ENCODE measurements around the gene CIDEB.
"Not testable (repeated sequence)": the region's sequence is repeated elsewhere in the genome, so short reads cannot be mapped to it uniquely, and the experiment has no call there.

Gene CIDEB

GRCh38 chr14:24334431-24335291 lies 26.9 kb upstream of the CIDEB start, which contains the start of gene ADCY4:
Gene ADCY4 (minus strand): TSS chr14:24335071. CDS start chr14:24334652, 419 bp downstream.
- TF ChIP-seq POLR2A (IDR thresholded peaks at IDR 0.05; ENCODE audit: low read depth, low read length) (no peak), SPI1 (IDR thresholded peaks at IDR 0.05; ENCODE audit: low read depth, low read length) (no peak), POLR2AphosphoS5 (IDR thresholded peaks at IDR 0.05; ENCODE audit: low read depth, low read length) (no peak), TAF1 (IDR thresholded peaks at IDR 0.05; ENCODE audit: low read depth, low read length) (no peak), POU2F2 (IDR thresholded peaks at IDR 0.05; ENCODE audit: low read depth, low read length) (no peak), PAX5 (IDR thresholded peaks at IDR 0.05; ENCODE audit: insufficient read depth, low read length, severe bottlenecking) (no peak)
- FAIRE-seq (peak; percentile 41), DNase-seq (ENCODE audit: insufficient read length, low spot score) (no peak)

DNA sequence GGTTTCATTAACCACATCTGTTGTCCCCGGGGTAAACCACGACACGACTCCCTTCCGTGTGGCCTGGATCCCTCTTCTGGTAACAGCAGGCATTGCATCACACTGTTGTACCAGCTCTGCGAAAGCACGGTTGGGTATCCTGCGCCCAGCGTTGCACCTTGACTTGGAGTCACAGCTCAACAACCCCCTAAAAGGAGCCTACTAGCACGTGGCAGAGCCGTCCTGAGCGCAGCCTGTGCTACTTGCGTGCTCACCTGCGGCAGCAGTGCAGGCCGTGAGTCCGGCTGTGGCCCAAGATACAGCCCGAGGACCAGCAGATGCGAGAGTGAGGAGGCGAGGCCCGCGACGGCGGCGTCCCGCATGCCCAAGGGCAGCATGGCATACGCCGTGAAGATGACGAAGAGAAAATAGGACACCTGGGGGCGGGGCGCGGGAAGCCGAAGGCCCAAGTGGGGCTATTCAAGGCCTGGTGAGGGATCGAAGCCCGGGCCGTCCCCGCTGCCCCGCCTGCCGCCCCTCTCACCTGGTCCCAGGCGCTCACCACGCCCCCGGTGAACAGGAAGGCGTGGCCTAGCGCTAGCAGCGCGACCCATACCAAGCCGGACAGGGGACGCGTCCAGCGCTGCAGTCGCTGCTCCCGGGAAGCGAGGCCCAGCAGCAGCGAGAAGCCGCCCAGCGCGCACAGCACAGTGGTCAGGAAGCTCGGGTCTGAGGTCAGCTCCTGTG lies 24.7 kb upstream of the CIDEB start:
- TF ChIP-seq TAF1 (IDR thresholded peaks at IDR 0.05; ENCODE audit: low read depth, low read length) = no peak
- no peak for TF ChIP-seq POU2F2 (IDR thresholded peaks at IDR 0.05; ENCODE audit: low read depth, low read length)
- TF ChIP-seq POLR2AphosphoS5 (IDR thresholded peaks at IDR 0.05; ENCODE audit: low read depth, low read length) = no peak
- no peak for TF ChIP-seq PAX5 (IDR thresholded peaks at IDR 0.05; ENCODE audit: insufficient read depth, low read length, severe bottlenecking)
- no peak for TF ChIP-seq POLR2A (IDR thresholded peaks at IDR 0.05; ENCODE audit: low read depth, low read length)
- TF ChIP-seq SPI1 (IDR thresholded peaks at IDR 0.05; ENCODE audit: low read depth, low read length) = no peak
- FAIRE-seq = peak; percentile 98
- DNase-seq (ENCODE audit: insufficient read length, low spot score) = peak; percentile 93

GRCh38 chr14:24331731-24332267 lies 24.0 kb upstream of the CIDEB start:
- FAIRE-seq (no peak), DNase-seq (ENCODE audit: insufficient read length, low spot score) (no peak)
- TF ChIP-seq POU2F2 (IDR thresholded peaks at IDR 0.05; ENCODE audit: low read depth, low read length) (no peak), POLR2AphosphoS5 (IDR thresholded peaks at IDR 0.05; ENCODE audit: low read depth, low read length) (no peak)

DNA sequence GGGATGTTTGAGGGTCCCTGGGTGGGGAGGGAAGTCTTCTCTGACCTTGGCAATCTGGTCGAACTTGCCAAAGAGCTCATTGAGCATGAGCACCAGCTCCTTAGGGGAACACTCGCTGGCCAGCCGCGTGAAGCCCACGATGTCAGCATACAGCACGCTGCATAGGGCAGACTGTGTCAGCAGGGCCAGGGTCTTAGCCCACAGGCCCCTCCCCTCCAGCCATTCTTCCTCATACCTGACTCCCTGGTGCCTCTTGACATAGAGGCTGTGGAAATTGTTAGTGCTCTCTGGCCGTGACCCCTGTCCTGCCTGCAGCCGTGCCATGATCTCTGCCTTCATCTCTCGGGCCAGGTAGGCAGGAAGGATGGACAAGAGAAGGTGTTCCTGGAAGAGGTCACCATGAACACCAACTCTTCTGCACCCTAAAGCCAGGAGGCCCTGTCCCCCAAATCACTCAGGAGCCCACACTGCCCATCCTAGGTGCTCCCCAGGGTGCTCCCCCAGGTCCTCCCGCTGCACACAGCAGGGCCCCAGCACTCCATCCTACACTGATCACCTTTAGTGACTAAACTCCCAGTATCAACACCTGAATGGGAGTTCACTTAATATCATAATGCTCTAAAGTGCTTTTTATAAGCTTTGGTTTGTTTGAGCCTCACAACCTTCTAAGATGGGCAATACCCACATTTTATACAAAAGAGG lies 23.3 kb upstream of the CIDEB start:
- TF ChIP-seq POU2F2 (IDR thresholded peaks at IDR 0.05; ENCODE audit: low read depth, low read length) = no peak
- TF ChIP-seq PAX5 (IDR thresholded peaks at IDR 0.05; ENCODE audit: insufficient read depth, low read length, severe bottlenecking) = no peak
- TF ChIP-seq TAF1 (IDR thresholded peaks at IDR 0.05; ENCODE audit: low read depth, low read length) = no peak
- TF ChIP-seq POLR2AphosphoS5 (IDR thresholded peaks at IDR 0.05; ENCODE audit: low read depth, low read length) = no peak
- TF ChIP-seq SPI1 (IDR thresholded peaks at IDR 0.05; ENCODE audit: low read depth, low read length) = no peak
- TF ChIP-seq POLR2A (IDR thresholded peaks at IDR 0.05; ENCODE audit: low read depth, low read length) = no peak
- no peak for FAIRE-seq
- DNase-seq (ENCODE audit: insufficient read length, low spot score) = no peak

GRCh38 chr14:24329736-24330135 lies 22.0 kb upstream of the CIDEB start:
- no peak for DNase-seq (ENCODE audit: insufficient read length, low spot score)
- TF ChIP-seq PAX5 (IDR thresholded peaks at IDR 0.05; ENCODE audit: insufficient read depth, low read length, severe bottlenecking) = no peak
- TF ChIP-seq SPI1 (IDR thresholded peaks at IDR 0.05; ENCODE audit: low read depth, low read length) = no peak
- no peak for TF ChIP-seq POLR2A (IDR thresholded peaks at IDR 0.05; ENCODE audit: low read depth, low read length)
- TF ChIP-seq POU2F2 (IDR thresholded peaks at IDR 0.05; ENCODE audit: low read depth, low read length) = no peak
- no peak for TF ChIP-seq POLR2AphosphoS5 (IDR thresholded peaks at IDR 0.05; ENCODE audit: low read depth, low read length)
- no peak for TF ChIP-seq TAF1 (IDR thresholded peaks at IDR 0.05; ENCODE audit: low read depth, low read length)

DNA sequence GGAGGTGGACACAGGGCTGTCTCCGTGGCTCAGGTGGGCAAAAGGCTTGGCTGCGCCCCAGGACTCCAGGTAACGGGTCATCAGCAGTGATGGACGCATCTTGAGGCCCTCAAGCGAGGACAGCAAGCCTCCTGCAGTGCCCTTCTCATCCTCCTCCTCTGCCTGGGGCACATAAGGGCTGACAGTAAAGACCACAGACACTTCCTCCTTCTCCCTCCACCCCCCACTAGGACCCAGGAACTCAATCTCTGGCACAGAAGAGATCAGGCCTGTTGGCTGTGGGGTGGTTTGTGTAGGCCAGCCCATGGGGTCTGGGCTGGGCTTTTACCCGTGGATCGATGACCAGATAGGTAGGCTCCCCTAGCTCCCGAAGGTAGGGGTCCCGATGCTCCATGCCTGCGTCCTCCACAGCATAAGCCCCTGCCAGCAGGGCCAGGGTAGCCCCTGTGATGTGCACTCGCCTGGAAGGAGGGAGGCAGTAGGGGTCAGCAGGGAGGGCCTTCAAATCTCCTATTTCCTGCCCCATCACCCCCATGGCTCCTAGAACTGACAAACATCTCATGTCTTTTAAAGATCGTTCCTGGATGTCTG lies 21.4 kb upstream of the CIDEB start:
- no peak for TF ChIP-seq POLR2AphosphoS5 (IDR thresholded peaks at IDR 0.05; ENCODE audit: low read depth, low read length)
- TF ChIP-seq PAX5 (IDR thresholded peaks at IDR 0.05; ENCODE audit: insufficient read depth, low read length, severe bottlenecking) = no peak
- TF ChIP-seq POLR2A (IDR thresholded peaks at IDR 0.05; ENCODE audit: low read depth, low read length) = no peak
- TF ChIP-seq SPI1 (IDR thresholded peaks at IDR 0.05; ENCODE audit: low read depth, low read length) = no peak
- TF ChIP-seq TAF1 (IDR thresholded peaks at IDR 0.05; ENCODE audit: low read depth, low read length) = no peak
- no peak for TF ChIP-seq POU2F2 (IDR thresholded peaks at IDR 0.05; ENCODE audit: low read depth, low read length)
- DNase-seq (ENCODE audit: insufficient read length, low spot score) = no peak
- no peak for FAIRE-seq

More at GRCh38 chr14:24329736-24330135, 22.0 kb upstream of the CIDEB start:
- FAIRE-seq = no peak

- not testable (repeated sequence) for FAIRE-seq; DNase-seq (ENCODE audit: insufficient read length, low spot score)
Observed at GRCh38 chr14:24327914-24328313, 20.1 kb upstream of the CIDEB start.

DNA sequence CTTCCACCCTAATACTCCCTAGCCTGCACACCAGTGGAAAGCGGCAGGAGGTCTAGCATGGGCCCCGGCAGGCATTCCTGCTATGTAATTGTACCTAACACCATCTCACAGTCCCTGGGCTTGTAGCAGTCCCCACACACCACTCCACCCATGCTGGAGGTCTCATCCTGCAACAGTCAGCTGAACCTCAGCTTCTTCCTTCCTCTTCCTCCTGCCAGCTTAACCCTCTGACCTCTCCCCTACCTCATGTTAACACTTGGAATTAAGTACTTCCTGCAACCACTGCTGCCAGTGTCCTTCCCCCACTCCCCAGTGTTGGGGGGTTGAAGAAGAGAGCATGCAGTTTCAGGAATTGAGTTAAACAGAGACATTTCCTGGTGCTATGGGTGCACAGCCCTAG lies 19.5 kb upstream of the CIDEB start:
- peak; percentile 56 for FAIRE-seq
- no peak for DNase-seq (ENCODE audit: insufficient read length, low spot score)
- TF ChIP-seq POLR2AphosphoS5 (IDR thresholded peaks at IDR 0.05; ENCODE audit: low read depth, low read length) (no peak), TAF1 (IDR thresholded peaks at IDR 0.05; ENCODE audit: low read depth, low read length) (no peak), PAX5 (IDR thresholded peaks at IDR 0.05; ENCODE audit: insufficient read depth, low read length, severe bottlenecking) (no peak), POU2F2 (IDR thresholded peaks at IDR 0.05; ENCODE audit: low read depth, low read length) (no peak), POLR2A (IDR thresholded peaks at IDR 0.05; ENCODE audit: low read depth, low read length) (no peak), SPI1 (IDR thresholded peaks at IDR 0.05; ENCODE audit: low read depth, low read length) (no peak)

GRCh38 chr14:24325963-24326362 lies 18.2 kb upstream of the CIDEB start:
- no peak for FAIRE-seq
- no peak for DNase-seq (ENCODE audit: insufficient read length, low spot score)
- no peak for TF ChIP-seq POU2F2 (IDR thresholded peaks at IDR 0.05; ENCODE audit: low read depth, low read length)
- no peak for TF ChIP-seq POLR2AphosphoS5 (IDR thresholded peaks at IDR 0.05; ENCODE audit: low read depth, low read length)
- TF ChIP-seq SPI1 (IDR thresholded peaks at IDR 0.05; ENCODE audit: low read depth, low read length) = no peak
